Measurements from ENCODE around the gene KIRREL3.
A peak's percentile ranks its signal among the peaks of the same experiment; 100 is the strongest.
"Not testable (repeated sequence)": the region's sequence is repeated elsewhere in the genome, so short reads cannot be mapped to it uniquely, and the experiment has no call there.

KIRREL3 gene

GRCh38 chr11:126385991-126386728 lies 614.4 kb downstream of the KIRREL3 start:
- H3K27ac ChIP-seq = peak overlapping the region; percentile 90

GRCh38 chr11:126384449-126385070 lies 616.0 kb downstream of the KIRREL3 start:
- H3K27ac ChIP-seq = no peak overlapping the region; the same call in 1 of the 2 replicates
- TF ChIP-seq CTCF (conservative IDR thresholded peaks at IDR 0.05) = no peak

More at GRCh38 chr11:126385991-126386728, 614.4 kb downstream of the KIRREL3 start:
- no peak for TF ChIP-seq CTCF (conservative IDR thresholded peaks at IDR 0.05)

GRCh38 chr11:126383339-126384335 lies 616.9 kb downstream of the KIRREL3 start:
- peak overlapping the region; percentile 50; the same call in 1 of the 2 replicates for H3K27ac ChIP-seq
- no peak for TF ChIP-seq CTCF (conservative IDR thresholded peaks at IDR 0.05)

DNA sequence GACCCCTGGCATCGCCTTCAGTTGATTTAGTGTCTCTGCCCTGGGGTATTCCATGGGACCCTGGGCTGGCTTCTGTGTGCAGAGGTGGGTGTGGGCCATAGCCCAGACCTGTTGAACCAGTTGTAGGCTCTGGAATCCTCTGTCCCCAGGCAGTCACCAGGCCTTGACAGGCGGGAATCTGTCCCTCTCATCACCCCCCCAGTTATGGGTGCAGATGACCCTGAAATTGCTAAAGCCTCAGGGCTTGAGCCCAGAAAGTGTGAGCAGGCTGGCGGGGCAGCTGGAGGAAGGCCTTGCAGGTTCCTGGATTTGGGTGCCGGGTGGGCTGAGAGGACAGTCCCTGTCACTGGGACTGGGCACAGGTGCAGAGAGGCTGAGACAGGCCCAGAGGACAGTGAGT lies 617.9 kb downstream of the KIRREL3 start:
- H3K27ac ChIP-seq = peak overlapping the region; percentile 50; the same call in 1 of the 2 replicates

DNA sequence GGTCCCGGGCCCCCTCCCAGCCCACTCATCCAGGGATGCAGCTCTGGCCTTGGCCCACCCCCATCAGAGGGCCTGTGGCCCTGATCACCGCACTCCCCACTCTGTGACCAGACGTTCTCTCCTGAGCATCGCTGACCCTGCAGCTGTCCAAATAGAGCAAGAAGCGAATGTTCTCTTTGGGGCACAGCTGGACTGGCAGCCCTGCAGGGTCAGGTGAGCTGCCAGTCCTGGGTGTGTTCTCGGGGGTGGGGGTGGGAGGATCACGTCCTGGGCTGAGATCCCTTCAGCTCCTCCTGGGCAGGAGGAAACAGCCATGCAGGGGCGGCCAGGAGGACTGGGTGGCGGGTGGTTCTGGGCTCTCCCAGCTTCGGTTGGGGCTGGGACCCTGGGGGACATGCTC lies 618.6 kb downstream of the KIRREL3 start:
- H3K27ac ChIP-seq = not testable (repeated sequence)

GRCh38 chr11:126380909-126381308 lies 619.7 kb downstream of the KIRREL3 start:
- no peak overlapping the region for H3K27ac ChIP-seq
- no peak for TF ChIP-seq CTCF (conservative IDR thresholded peaks at IDR 0.05)

- H3K27ac ChIP-seq = no peak overlapping the region
- no peak for TF ChIP-seq CTCF (conservative IDR thresholded peaks at IDR 0.05)
These were observed 621.8 kb downstream of the KIRREL3 start for GRCh38 chr11:126378763-126379162.

- no peak for TF ChIP-seq CTCF (conservative IDR thresholded peaks at IDR 0.05)
- H3K27ac ChIP-seq = peak overlapping the region; percentile 69
These were observed 624.8 kb downstream of the KIRREL3 start for GRCh38 chr11:126375726-126376125.

GRCh38 chr11:126374562-126375300 lies 625.8 kb downstream of the KIRREL3 start:
- peak overlapping the region; percentile 69; the same call in 1 of the 2 replicates for H3K27ac ChIP-seq

DNA sequence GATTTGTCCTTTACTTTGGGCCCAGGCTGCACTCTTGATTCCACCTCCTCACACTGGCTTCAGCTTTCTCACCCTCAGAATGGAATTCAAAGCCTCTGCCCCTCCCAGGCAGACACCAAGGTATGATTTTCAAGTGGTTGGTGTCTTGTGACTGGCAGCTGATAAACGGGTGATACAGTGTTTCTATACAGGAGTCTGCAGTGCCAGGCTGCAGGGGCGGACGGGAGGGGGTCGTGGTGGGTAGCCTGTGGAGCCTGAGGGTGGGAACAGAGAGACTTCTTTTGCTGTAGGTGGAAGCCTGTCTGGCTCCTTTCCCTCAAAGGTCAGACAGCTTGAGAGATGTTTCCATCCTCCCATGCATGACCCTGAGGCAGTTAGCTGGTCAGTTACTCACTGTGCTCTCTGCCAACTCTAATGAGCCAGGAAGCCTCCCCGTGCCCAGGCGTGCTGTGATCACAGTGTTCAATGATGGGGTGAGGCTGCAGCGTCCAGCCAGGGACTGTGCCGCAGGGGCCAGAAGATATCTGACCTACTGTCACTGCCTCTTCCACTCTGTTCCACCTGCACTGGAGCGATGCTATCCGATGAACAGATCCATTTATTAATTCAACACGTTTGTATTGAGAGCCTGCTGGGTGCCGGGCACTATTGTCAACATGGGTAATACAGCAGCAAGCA lies 627.0 kb downstream of the KIRREL3 start:
- H3K27ac ChIP-seq = not testable (repeated sequence)
